BLaER1 (cell line): ENCODE results near the gene MYMX.
"Not testable (repeated sequence)": the region's sequence is repeated elsewhere in the genome, so short reads cannot be mapped to it uniquely, and the experiment has no call there.

Experiments
- H3K27ac ChIP-seq: shearing (Covaris generic); formaldehyde crosslinking; 2 replicates; pipeline ENCODE4 v1.8.1; 2022
- H3K27me3 ChIP-seq: shearing (Covaris generic); formaldehyde crosslinking; 2 replicates; pipeline ENCODE4 v1.8.1; 2022
- H3K36me3 ChIP-seq: shearing (Covaris generic); formaldehyde crosslinking; 2 replicates; pipeline ENCODE4 v1.8.1; 2022
- H3K4me1 ChIP-seq: shearing (Covaris generic); formaldehyde crosslinking; 2 replicates; pipeline ENCODE4 v1.8.1; 2022
- H3K4me2 ChIP-seq: shearing (Covaris generic); formaldehyde crosslinking; 2 replicates; pipeline ENCODE4 v1.8.1; 2022
- H3K4me3 ChIP-seq: shearing (Covaris generic); formaldehyde crosslinking; 2 replicates; pipeline ENCODE4 v1.8.1; 2022
- H3K9ac ChIP-seq: shearing (Covaris generic); formaldehyde crosslinking; 2 replicates; pipeline ENCODE4 v1.8.1; 2022
- H3K9me3 ChIP-seq: shearing (Covaris generic); formaldehyde crosslinking; 2 replicates; pipeline ENCODE4 v1.8.1; 2022
- H4K20me1 ChIP-seq: shearing (Covaris generic); formaldehyde crosslinking; 2 replicates; pipeline ENCODE4 v1.8.1; 2022
- Cebpa-rat ChIP-seq: shearing (Covaris generic); IDR thresholded peaks from 2 replicates; pipeline ENCODE4 v1.8.1; 2022

Gene MYMX

GRCh38 chr6:44185953-44186634 is 30.6 kb upstream of the MYMX start:
- no peaks in the 10 kb centered on the region for H3K27me3 ChIP-seq
- TF ChIP-seq Cebpa-rat = no peak
- no peak overlapping the region for H3K27ac ChIP-seq
- H3K36me3 ChIP-seq = no peaks in the 10 kb centered on the region
- H3K9me3 ChIP-seq = no peaks in the 10 kb centered on the region
- H3K4me2 ChIP-seq = no peak overlapping the region; the same call in 1 of the 2 replicates
- peaks cover 7% of the 10 kb centered on the region; the same call in 1 of the 2 replicates for H3K4me1 ChIP-seq
- H4K20me1 ChIP-seq = no peaks in the 10 kb centered on the region
- H3K9ac ChIP-seq = no peak overlapping the region
- H3K4me3 ChIP-seq = no peak overlapping the region

GRCh38 chr6:44186635-44187025 is 30.1 kb upstream of the MYMX start:
- Histone ChIP-seq H3K4me2 (no peak overlapping the region), H3K9ac (no peak overlapping the region), H4K20me1 (no peaks in the 10 kb centered on the region), H3K4me1 (peaks cover 7% of the 10 kb centered on the region; the same call in 1 of the 2 replicates), H3K27ac (no peak overlapping the region), H3K36me3 (no peaks in the 10 kb centered on the region), H3K4me3 (no peak overlapping the region), H3K27me3 (no peaks in the 10 kb centered on the region), H3K9me3 (no peaks in the 10 kb centered on the region)
- TF ChIP-seq Cebpa-rat = no peak

GRCh38 chr6:44188819-44189218 is 27.9 kb upstream of the MYMX start:
- TF ChIP-seq Cebpa-rat = no peak
- Histone ChIP-seq H3K9me3 (no peaks in the 10 kb centered on the region), H4K20me1 (no peaks in the 10 kb centered on the region), H3K4me1 (peaks cover 14% of the 10 kb centered on the region), H3K4me2 (no peak overlapping the region), H3K4me3 (no peak overlapping the region), H3K9ac (no peak overlapping the region), H3K27me3 (no peaks in the 10 kb centered on the region), H3K36me3 (no peaks in the 10 kb centered on the region), H3K27ac (no peak overlapping the region)

GRCh38 chr6:44189257-44189656 is 27.5 kb upstream of the MYMX start:
- Histone ChIP-seq H3K9me3 (no peaks in the 10 kb centered on the region), H3K36me3 (no peaks in the 10 kb centered on the region), H3K9ac (no peak overlapping the region), H3K27me3 (no peaks in the 10 kb centered on the region), H3K4me1 (peaks cover 14% of the 10 kb centered on the region), H4K20me1 (no peaks in the 10 kb centered on the region), H3K27ac (no peak overlapping the region), H3K4me2 (no peak overlapping the region), H3K4me3 (no peak overlapping the region)
- no peak for TF ChIP-seq Cebpa-rat

GRCh38 chr6:44190715-44191114 is 26.0 kb upstream of the MYMX start:
- no peak for TF ChIP-seq Cebpa-rat
- H4K20me1 ChIP-seq = no peaks in the 10 kb centered on the region
- H3K27me3 ChIP-seq = no peaks in the 10 kb centered on the region
- no peaks in the 10 kb centered on the region for H3K36me3 ChIP-seq
- H3K4me2 ChIP-seq = no peak overlapping the region
- no peak overlapping the region for H3K9ac ChIP-seq
- H3K4me3 ChIP-seq = no peak overlapping the region
- H3K9me3 ChIP-seq = no peaks in the 10 kb centered on the region
- no peak overlapping the region for H3K27ac ChIP-seq
- H3K4me1 ChIP-seq = peaks cover 14% of the 10 kb centered on the region

- H4K20me1 ChIP-seq = no peaks in the 10 kb centered on the region
Measured at GRCh38 chr6:44192428-44193041, 24.2 kb upstream of the MYMX start.

GRCh38 chr6:44193307-44193910 is 23.3 kb upstream of the MYMX start:
- no peaks in the 10 kb centered on the region for H3K36me3 ChIP-seq
- no peak overlapping the region for H3K4me2 ChIP-seq
- H3K9ac ChIP-seq = no peak overlapping the region
- no peak overlapping the region for H3K27ac ChIP-seq
- H3K4me3 ChIP-seq = no peak overlapping the region
- no peaks in the 10 kb centered on the region for H3K27me3 ChIP-seq
- no peaks in the 10 kb centered on the region for H3K9me3 ChIP-seq
- TF ChIP-seq Cebpa-rat = no peak
- peaks cover 7% of the 10 kb centered on the region for H3K4me1 ChIP-seq
- no peaks in the 10 kb centered on the region for H4K20me1 ChIP-seq

More at GRCh38 chr6:44192428-44193041, 24.2 kb upstream of the MYMX start:
- Histone ChIP-seq H3K27ac (no peak overlapping the region), H3K9me3 (no peaks in the 10 kb centered on the region), H3K4me2 (peak overlapping the region; percentile 10; the same call in 1 of the 2 replicates), H3K9ac (no peak overlapping the region), H3K4me1 (peaks cover 7% of the 10 kb centered on the region), H3K4me3 (no peak overlapping the region), H3K27me3 (no peaks in the 10 kb centered on the region), H3K36me3 (no peaks in the 10 kb centered on the region)
- no peak for TF ChIP-seq Cebpa-rat

GRCh38 chr6:44194326-44194725 is 22.4 kb upstream of the MYMX start:
- H3K4me1 ChIP-seq = peaks cover 7% of the 10 kb centered on the region
- no peak for TF ChIP-seq Cebpa-rat
- H3K36me3 ChIP-seq = no peaks in the 10 kb centered on the region
- no peak overlapping the region for H3K27ac ChIP-seq
- H4K20me1 ChIP-seq = no peaks in the 10 kb centered on the region
- H3K4me2 ChIP-seq = no peak overlapping the region
- no peak overlapping the region for H3K9ac ChIP-seq
- H3K4me3 ChIP-seq = no peak overlapping the region
- no peaks in the 10 kb centered on the region for H3K9me3 ChIP-seq
- no peaks in the 10 kb centered on the region for H3K27me3 ChIP-seq

- not testable (repeated sequence) for H3K27me3 ChIP-seq, H4K20me1 ChIP-seq, H3K9me3 ChIP-seq, H3K4me3 ChIP-seq, H3K36me3 ChIP-seq, H3K4me2 ChIP-seq, H3K9ac ChIP-seq, H3K27ac ChIP-seq
- peaks cover 18% of the 10 kb centered on the region for H3K4me1 ChIP-seq
Measured at GRCh38 chr6:44196351-44196750, 20.4 kb upstream of the MYMX start.

GRCh38 chr6:44198684-44199083 is 18.0 kb upstream of the MYMX start:
- Histone ChIP-seq H4K20me1 (no peaks in the 10 kb centered on the region), H3K4me3 (no peak overlapping the region), H3K9ac (no peak overlapping the region), H3K27me3 (no peaks in the 10 kb centered on the region), H3K4me1 (peaks cover 22% of the 10 kb centered on the region), H3K4me2 (no peak overlapping the region), H3K9me3 (no peaks in the 10 kb centered on the region), H3K27ac (no peak overlapping the region), H3K36me3 (no peaks in the 10 kb centered on the region)
- no peak for TF ChIP-seq Cebpa-rat
